HUES6 (cell line): ENCODE results near the gene HYAL4.
"Not testable (repeated sequence)": the region's sequence is repeated elsewhere in the genome, so short reads cannot be mapped to it uniquely, and the experiment has no call there.

Experiments
- H3K27ac ChIP-seq: 2 replicates; pipeline ENCODE4 v1.7.0; 2013; ENCODE audit warnings: low read depth, mild to moderate bottlenecking, low read length, inconsistent platforms
- H3K27me3 ChIP-seq: 2 replicates; pipeline ENCODE4 v1.6.1; 2013; ENCODE audit warnings: low read length; ENCODE audit not compliant: control insufficient read depth, insufficient read depth
- H3K36me3 ChIP-seq: 2 replicates; pipeline ENCODE4 v1.6.1; 2013; ENCODE audit warnings: low read length; ENCODE audit not compliant: control insufficient read depth, insufficient read depth
- H3K4me1 ChIP-seq: 2 replicates; pipeline ENCODE4 v1.6.1; 2013; ENCODE audit warnings: low read length; ENCODE audit not compliant: control insufficient read depth, insufficient read depth
- H3K4me3 ChIP-seq: 2 replicates; pipeline ENCODE4 v1.5.1; 2013; ENCODE audit warnings: low read depth, low read length
- H3K9ac ChIP-seq: one replicate; pipeline ENCODE4 v1.6.1; 2013; ENCODE audit warnings: mild to moderate bottlenecking, low read length
- H3K9me3 ChIP-seq: 2 replicates; pipeline ENCODE4 v1.6.1; 2013; ENCODE audit warnings: low read depth, low read length; ENCODE audit not compliant: control insufficient read depth, insufficient read depth

Gene HYAL4

GRCh38 chr7:123819795-123820194 lies 25.2 kb upstream of the HYAL4 start:
- H3K4me1 ChIP-seq, H3K9ac ChIP-seq, H3K36me3 ChIP-seq, H3K9me3 ChIP-seq, H3K27me3 ChIP-seq, H3K4me3 ChIP-seq, H3K27ac ChIP-seq: not testable (repeated sequence)

GRCh38 chr7:123820864-123821263 lies 24.1 kb upstream of the HYAL4 start:
- Histone ChIP-seq H3K27ac (no peak overlapping the region), H3K9ac (no peak overlapping the region), H3K4me1 (no peaks in the 10 kb centered on the region)

GRCh38 chr7:123821320-123821719 lies 23.6 kb upstream of the HYAL4 start:
- Histone ChIP-seq H3K4me3 (no peak overlapping the region), H3K4me1 (no peaks in the 10 kb centered on the region), H3K9ac (no peak overlapping the region), H3K27ac (no peak overlapping the region), H3K9me3 (no peaks in the 10 kb centered on the region), H3K36me3 (no peaks in the 10 kb centered on the region), H3K27me3 (no peaks in the 10 kb centered on the region)

More at GRCh38 chr7:123820864-123821263, 24.1 kb upstream of the HYAL4 start:
- Histone ChIP-seq H3K4me3 (no peak overlapping the region), H3K9me3 (no peaks in the 10 kb centered on the region), H3K27me3 (no peaks in the 10 kb centered on the region), H3K36me3 (no peaks in the 10 kb centered on the region)

- Histone ChIP-seq H3K9ac (no peak overlapping the region), H3K27ac (no peak overlapping the region), H3K9me3 (no peaks in the 10 kb centered on the region), H3K36me3 (no peaks in the 10 kb centered on the region), H3K4me3 (no peak overlapping the region), H3K4me1 (no peaks in the 10 kb centered on the region), H3K27me3 (no peaks in the 10 kb centered on the region)
These were observed 20.8 kb upstream of the HYAL4 start for GRCh38 chr7:123823898-123824753.

- Histone ChIP-seq H3K27me3 (no peaks in the 10 kb centered on the region), H3K36me3 (no peaks in the 10 kb centered on the region), H3K9ac (no peak overlapping the region), H3K9me3 (no peaks in the 10 kb centered on the region), H3K4me1 (no peaks in the 10 kb centered on the region), H3K4me3 (no peak overlapping the region), H3K27ac (no peak overlapping the region)
These were observed 20.3 kb upstream of the HYAL4 start for GRCh38 chr7:123824754-123825067.

- Histone ChIP-seq H3K27me3 (no peaks in the 10 kb centered on the region), H3K27ac (no peak overlapping the region), H3K4me1 (no peaks in the 10 kb centered on the region)
These were observed 16.2 kb upstream of the HYAL4 start for GRCh38 chr7:123828805-123829204.

GRCh38 chr7:123836656-123837055 lies 8.3 kb upstream of the HYAL4 start:
- no peak overlapping the region for H3K27ac ChIP-seq
- H3K36me3 ChIP-seq, result no peaks in the 10 kb centered on the region
- H3K4me3 ChIP-seq, result no peak overlapping the region
- no peaks in the 10 kb centered on the region for H3K4me1 ChIP-seq
- H3K9me3 ChIP-seq, result no peaks in the 10 kb centered on the region; the same call in 1 of the 2 replicates
- no peak overlapping the region for H3K9ac ChIP-seq
- no peaks in the 10 kb centered on the region for H3K27me3 ChIP-seq

More at GRCh38 chr7:123828805-123829204, 16.2 kb upstream of the HYAL4 start:
- no peak overlapping the region for H3K9ac ChIP-seq
- no peaks in the 10 kb centered on the region for H3K9me3 ChIP-seq
- H3K4me3 ChIP-seq, result no peak overlapping the region
- no peaks in the 10 kb centered on the region for H3K36me3 ChIP-seq

- H3K27ac ChIP-seq, H3K4me3 ChIP-seq, H3K27me3 ChIP-seq, H3K9ac ChIP-seq, H3K36me3 ChIP-seq, H3K9me3 ChIP-seq, H3K4me1 ChIP-seq: not testable (repeated sequence)
These were observed 5.9 kb upstream of the HYAL4 start for GRCh38 chr7:123839106-123839505.

GRCh38 chr7:123844142-123844541 lies 827 bp upstream of the HYAL4 start:
- H3K27me3 ChIP-seq, H3K9ac ChIP-seq, H3K9me3 ChIP-seq, H3K4me3 ChIP-seq, H3K36me3 ChIP-seq, H3K27ac ChIP-seq: not testable (repeated sequence)
- H3K4me1 ChIP-seq, result peaks cover 11% of the 10 kb centered on the region; the same call in 1 of the 2 replicates

- Histone ChIP-seq H3K27ac (no peak overlapping the region), H3K27me3 (no peaks in the 10 kb centered on the region), H3K9ac (no peak overlapping the region), H3K4me3 (no peak overlapping the region), H3K4me1 (peaks cover 11% of the 10 kb centered on the region; the same call in 1 of the 2 replicates), H3K36me3 (no peaks in the 10 kb centered on the region), H3K9me3 (peaks cover 2% of the 10 kb centered on the region; the same call in 1 of the 2 replicates)
These were observed 851 bp downstream of the HYAL4 start for GRCh38 chr7:123845823-123846216.

- peaks cover 11% of the 10 kb centered on the region; the same call in 1 of the 2 replicates for H3K4me1 ChIP-seq
- no peak overlapping the region for H3K9ac ChIP-seq
- no peaks in the 10 kb centered on the region for H3K36me3 ChIP-seq
- peaks cover 5% of the 10 kb centered on the region; the same call in 1 of the 2 replicates for H3K9me3 ChIP-seq
- H3K27ac ChIP-seq, result no peak overlapping the region
- H3K27me3 ChIP-seq, result no peaks in the 10 kb centered on the region
- H3K4me3 ChIP-seq, result no peak overlapping the region
These were observed 1.4 kb downstream of the HYAL4 start for GRCh38 chr7:123846217-123846891.
